GM12873 (cell line): ENCODE data around the gene GIMAP7.

ENCODE experiments used
- CTCF ChIP-seq: IDR thresholded peaks from 2 replicates; pipeline ENCODE4 v1.5.1; 2012; ENCODE audit warnings: low read depth, mild to moderate bottlenecking, moderate library complexity, low read length, control low read depth; ENCODE audit not compliant: insufficient read depth; ENCODE audit errors: missing control alignments

The GIMAP7 gene

GRCh38 chr7:150516956-150517745, 2.5 kb downstream of the GIMAP7 start:
- no peak for TF ChIP-seq CTCF

GRCh38 chr7:150519310-150519709, 4.6 kb downstream of the GIMAP7 start:
- no peak for TF ChIP-seq CTCF

GRCh38 chr7:150520145-150520544, 5.5 kb downstream of the GIMAP7 start:
- TF ChIP-seq CTCF = no peak

- TF ChIP-seq CTCF = no peak
Measured at GRCh38 chr7:150524018-150524417, 9.3 kb downstream of the GIMAP7 start.

- no peak for TF ChIP-seq CTCF
Measured at GRCh38 chr7:150531704-150532103, 17.0 kb downstream of the GIMAP7 start.

GRCh38 chr7:150538259-150538658, 23.6 kb downstream of the GIMAP7 start:
- no peak for TF ChIP-seq CTCF

GRCh38 chr7:150553163-150553562, 38.5 kb downstream of the GIMAP7 start:
- no peak for TF ChIP-seq CTCF
